Measurements from ENCODE around the gene PPP4R2.

- TF ChIP-seq CTCF (IDR thresholded peaks at IDR 0.05) (no peak), POLR2A (IDR thresholded peaks at IDR 0.05) (no peak), EP300 (IDR thresholded peaks at IDR 0.05) (no peak)
Measured at GRCh38 chr3:72998466-72998865, 1.9 kb downstream of the PPP4R2 start.
